ENCODE measurements around the gene UCP2. TPM values are rescaled to one million over a fixed set of nuclear protein-coding genes. Genes with fewer than 3 reads are reported as not detected.
"Not testable (repeated sequence)": the region's sequence is repeated elsewhere in the genome, so short reads cannot be mapped to it uniquely, and the experiment has no call there.

The UCP2 gene
- total RNA-seq, 2 experiments from 2014 or later = 400 to 407 TPM

DNA sequence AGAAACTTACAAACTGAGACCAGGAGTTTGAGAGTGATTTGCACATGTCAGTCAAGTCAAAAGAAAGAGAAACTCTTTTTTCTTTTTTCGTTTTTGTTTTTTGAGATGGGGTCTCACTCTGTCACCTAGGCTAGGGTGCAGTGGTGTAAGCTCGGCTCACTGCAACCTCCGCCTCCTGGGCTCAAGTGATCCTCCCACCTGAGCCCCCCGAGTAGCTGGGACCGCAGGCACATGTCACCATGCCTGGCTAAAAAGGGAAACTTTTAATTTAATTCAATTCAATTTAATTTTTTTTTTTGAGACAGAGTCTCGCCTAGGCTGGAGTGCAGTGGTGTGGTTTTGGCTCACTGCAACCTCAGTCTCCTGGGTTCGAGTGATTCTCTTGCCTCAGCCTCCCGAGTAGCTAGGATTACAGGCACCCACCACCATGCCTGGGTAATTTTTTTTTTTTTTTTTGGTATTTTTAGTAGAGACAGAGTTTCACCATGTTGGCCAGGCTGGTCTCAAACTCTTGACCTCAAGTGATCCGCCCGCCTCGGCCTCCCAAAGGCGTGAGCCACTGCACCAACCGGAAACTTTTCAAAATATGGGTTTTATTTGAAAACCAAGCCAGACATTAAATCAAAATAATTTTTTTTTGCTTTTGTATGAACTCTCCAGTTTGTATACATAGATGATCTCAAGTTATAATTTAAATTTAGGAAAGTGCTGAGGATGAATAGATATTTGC lies 16.4 kb upstream of the UCP2 start:
- Mint-ChIP-seq H3K4me1 (peaks cover 72% of the 10 kb centered on the region), H3K36me3 (ENCODE audit: low read depth) (peaks cover 33% of the 10 kb centered on the region), H3K4me3 (no peak overlapping the region), H3K9me3 (no peaks in the 10 kb centered on the region), H3K27me3 (no peaks in the 10 kb centered on the region), H3K27ac (no peak overlapping the region)
- CTCF ChIA-PET = interaction anchor here (1.3 kb wide), 1 partner anchor 19 kb away, joined by 3 read pairs; no protein-coding TSS in a partner anchor
- POLR2A ChIA-PET = interaction anchor here (2.0 to 10.1 kb wide), 2 partner anchors 16 to 18 kb away, joined by 11 to 185 read pairs; partner anchors contain the start of gene UCP2
- no peak for DNase-seq

DNA sequence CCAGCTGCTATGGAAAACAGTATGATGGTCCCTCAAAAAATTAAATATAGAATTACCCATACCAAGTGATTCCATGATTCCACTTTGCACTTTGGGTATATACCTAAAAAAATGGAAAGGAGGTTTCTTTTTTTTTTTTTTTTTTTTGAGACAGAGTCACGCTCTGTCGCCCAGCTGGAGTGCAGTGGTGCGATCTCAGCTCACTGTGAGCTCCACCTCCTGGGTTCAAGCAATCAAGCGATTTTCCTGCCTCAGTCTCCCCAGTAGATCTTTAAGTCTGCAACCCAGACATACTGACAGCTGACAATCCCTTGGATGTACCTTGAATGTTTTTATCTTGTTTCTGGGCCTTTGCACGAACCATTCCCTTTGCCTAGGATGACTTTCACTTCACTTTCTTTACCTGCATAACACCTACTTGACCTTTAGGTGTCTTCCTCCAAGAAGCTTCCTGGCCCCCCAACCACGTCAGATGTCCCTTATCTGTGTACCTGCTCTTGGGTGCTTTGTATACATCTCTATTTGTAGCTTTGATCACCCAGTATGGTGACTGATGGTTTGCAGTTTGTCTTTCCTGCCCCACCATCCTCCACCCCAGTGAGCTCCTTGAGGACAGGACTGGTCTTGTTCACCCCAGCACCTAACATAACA lies 14.6 kb upstream of the UCP2 start:
- Mint-ChIP-seq H3K9me3 (no peaks in the 10 kb centered on the region), H3K27ac (no peak overlapping the region), H3K36me3 (ENCODE audit: low read depth) (peaks cover 16% of the 10 kb centered on the region), H3K4me1 (peaks cover 66% of the 10 kb centered on the region), H3K4me3 (no peak overlapping the region), H3K27me3 (no peaks in the 10 kb centered on the region)
- CTCF ChIA-PET = interaction anchor here (0.7 to 1.4 kb wide), 2 partner anchors 17 to 705 kb away, joined by 5 to 6 read pairs; no protein-coding TSS in a partner anchor
- POLR2A ChIA-PET = interaction anchor here (0.8 to 10.1 kb wide), 3 partner anchors 16 to 24 kb away, joined by 3 to 185 read pairs (median 11); partner anchors contain the start of gene UCP2
- no peak for DNase-seq

DNA sequence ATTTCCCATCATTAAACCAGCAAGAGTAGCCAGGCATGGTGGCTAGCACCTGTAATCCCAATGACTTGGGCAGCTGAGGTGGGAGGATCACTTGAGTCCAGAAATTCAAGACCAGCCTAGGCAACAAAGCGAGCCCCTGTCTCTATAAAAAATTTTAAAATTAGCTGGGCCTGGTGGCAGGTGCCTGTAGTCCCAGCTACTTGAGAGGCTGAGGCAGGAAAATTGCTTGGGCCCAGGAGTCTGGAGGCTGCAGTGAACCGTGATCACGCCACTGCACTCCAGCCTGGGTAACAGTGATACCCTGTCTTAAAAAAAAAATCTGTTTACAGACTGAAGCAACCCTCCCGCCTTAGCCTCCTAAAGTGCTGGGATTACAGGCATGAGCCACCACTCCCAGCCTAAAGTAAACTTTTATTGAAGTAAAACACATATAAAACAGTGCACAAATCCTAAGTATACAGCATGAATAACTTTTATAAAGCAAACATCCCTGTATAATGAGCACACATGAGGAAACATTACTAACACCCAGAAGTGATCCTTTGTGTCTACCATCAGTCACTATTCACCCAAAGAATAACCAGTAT lies 13.6 kb upstream of the UCP2 start:
- Mint-ChIP-seq H3K9me3 (no peaks in the 10 kb centered on the region), H3K36me3 (ENCODE audit: low read depth) (peaks cover 11% of the 10 kb centered on the region), H3K27ac (peak overlapping the region; percentile 87), H3K4me3 (peak overlapping the region; percentile 44), H3K27me3 (no peaks in the 10 kb centered on the region), H3K4me1 (peaks cover 73% of the 10 kb centered on the region)
- DNase-seq = no peak
- CTCF ChIA-PET = interaction anchor here (2.0 to 2.5 kb wide), 2 partner anchors 9 to 16 kb away, joined by 13 to 17 read pairs; no protein-coding TSS in a partner anchor
- POLR2A ChIA-PET = interaction anchor here (1.1 to 10.1 kb wide), 12 partner anchors 9 to 174 kb away, joined by 3 to 185 read pairs (median 12); partner anchors contain the start of genes C2CD3, UCP2 and UCP3

DNA sequence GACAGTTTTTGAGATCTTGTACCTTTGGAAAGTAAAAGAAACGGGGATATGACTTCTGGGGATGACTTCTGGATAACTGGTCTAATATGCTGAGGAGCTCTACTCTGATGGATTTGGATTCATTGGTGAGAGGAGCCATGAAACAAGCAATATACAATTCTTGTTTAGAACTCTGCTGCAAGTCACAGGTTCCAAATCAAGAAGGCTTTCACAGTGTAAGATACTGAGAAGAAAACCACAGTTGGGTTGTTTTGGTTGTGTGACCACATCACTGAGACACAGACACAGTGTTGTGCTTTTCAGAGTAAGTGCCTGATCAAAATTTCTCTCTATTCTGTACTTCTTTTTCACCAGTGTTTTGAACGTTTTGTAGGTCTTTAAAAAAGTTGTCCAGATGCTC lies 13.1 kb upstream of the UCP2 start:
- peak; percentile 53 for DNase-seq
- Mint-ChIP-seq H3K4me3 (peak overlapping the region; percentile 44), H3K36me3 (ENCODE audit: low read depth) (peaks cover 7% of the 10 kb centered on the region), H3K9me3 (no peaks in the 10 kb centered on the region), H3K4me1 (peaks cover 73% of the 10 kb centered on the region), H3K27ac (peak overlapping the region; percentile 87), H3K27me3 (no peaks in the 10 kb centered on the region)
- ChIA-PET CTCF (interaction anchor here (1.8 to 2.5 kb wide), 3 partner anchors 9 to 16 kb away, joined by 10 to 17 read pairs (median 13); partner anchors contain the start of gene UCP2), POLR2A (interaction anchor here (1.1 to 10.1 kb wide), 15 partner anchors 9 to 174 kb away, joined by 3 to 185 read pairs (median 7); partner anchors contain the start of genes C2CD3, UCP2 and UCP3)

GRCh38 chr11:73995247-73995646 lies 12.6 kb upstream of the UCP2 start:
- CTCF ChIA-PET = interaction anchor here (1.8 to 2.5 kb wide), 3 partner anchors 10 to 15 kb away, joined by 10 to 17 read pairs (median 13); partner anchors contain the start of gene UCP2
- Mint-ChIP-seq H3K4me3 (peak overlapping the region; percentile 44), H3K27me3 (no peaks in the 10 kb centered on the region), H3K27ac (peak overlapping the region; percentile 87), H3K4me1 (peaks cover 70% of the 10 kb centered on the region), H3K9me3 (no peaks in the 10 kb centered on the region), H3K36me3 (ENCODE audit: low read depth) (peaks cover 7% of the 10 kb centered on the region)
- no peak for DNase-seq
- POLR2A ChIA-PET = interaction anchor here (0.6 to 10.1 kb wide), 17 partner anchors 8 to 175 kb away, joined by 3 to 185 read pairs (median 6); partner anchors contain the start of genes C2CD3, UCP2 and UCP3

DNA sequence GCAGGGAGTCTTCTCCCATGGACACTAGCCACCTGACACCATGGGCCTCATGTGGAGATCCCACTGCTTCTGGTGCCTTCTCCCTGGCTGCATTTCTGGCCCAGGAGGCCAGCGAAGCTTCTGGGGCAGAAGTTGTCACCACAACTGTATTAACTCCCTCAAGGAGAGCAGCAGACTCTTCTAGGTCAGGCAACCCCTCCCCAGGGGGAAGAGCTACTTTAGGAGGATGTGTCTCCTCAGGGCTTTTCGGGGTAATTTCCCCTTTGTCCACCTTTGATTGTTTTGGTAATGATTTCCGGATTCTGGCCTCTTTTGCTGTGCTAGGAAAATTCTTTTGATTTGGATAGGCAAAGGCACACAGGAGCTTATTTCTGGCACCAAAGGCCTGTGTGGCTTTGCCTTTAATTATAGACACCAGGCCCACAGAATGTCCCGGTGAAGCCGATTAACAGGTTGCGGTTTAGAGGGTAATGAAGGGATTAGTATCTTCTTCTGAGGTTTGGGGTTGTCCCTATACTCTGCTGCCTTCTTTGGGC lies 8.9 kb upstream of the UCP2 start:
- Mint-ChIP-seq H3K27ac (peak overlapping the region; percentile 44), H3K36me3 (ENCODE audit: low read depth) (no peaks in the 10 kb centered on the region), H3K4me1 (peaks cover 43% of the 10 kb centered on the region), H3K4me3 (no peak overlapping the region), H3K27me3 (no peaks in the 10 kb centered on the region), H3K9me3 (no peaks in the 10 kb centered on the region)
- POLR2A ChIA-PET = interaction anchor here (0.8 to 10.1 kb wide), 6 partner anchors 10 to 179 kb away, joined by 3 to 185 read pairs (median 4); partner anchors contain the start of genes C2CD3, PPME1 and UCP2
- no peak for DNase-seq
- CTCF ChIA-PET = interaction anchor here (1.5 to 2.1 kb wide), 3 partner anchors 11 to 28 kb away, joined by 5 to 7 read pairs (median 6); no protein-coding TSS in a partner anchor

GRCh38 chr11:73990730-73991129 lies 8.1 kb upstream of the UCP2 start:
- no peak overlapping the region for H3K27ac Mint-ChIP-seq
- no peaks in the 10 kb centered on the region for H3K27me3 Mint-ChIP-seq
- no peaks in the 10 kb centered on the region for H3K36me3 Mint-ChIP-seq (ENCODE audit: low read depth)
- DNase-seq = no peak
- H3K4me3 Mint-ChIP-seq = no peak overlapping the region
- ChIA-PET CTCF (interaction anchor here (1.2 to 2.1 kb wide), 4 partner anchors 11 to 180 kb away, joined by 3 to 6 read pairs (median 5); partner anchors contain the start of genes C2CD3 and PPME1), POLR2A (interaction anchor here (10.1 kb wide), 1 partner anchor 9 kb away, joined by 185 read pairs; the partner anchor contains the start of gene UCP2)
- H3K9me3 Mint-ChIP-seq = no peaks in the 10 kb centered on the region
- peaks cover 37% of the 10 kb centered on the region for H3K4me1 Mint-ChIP-seq

DNA sequence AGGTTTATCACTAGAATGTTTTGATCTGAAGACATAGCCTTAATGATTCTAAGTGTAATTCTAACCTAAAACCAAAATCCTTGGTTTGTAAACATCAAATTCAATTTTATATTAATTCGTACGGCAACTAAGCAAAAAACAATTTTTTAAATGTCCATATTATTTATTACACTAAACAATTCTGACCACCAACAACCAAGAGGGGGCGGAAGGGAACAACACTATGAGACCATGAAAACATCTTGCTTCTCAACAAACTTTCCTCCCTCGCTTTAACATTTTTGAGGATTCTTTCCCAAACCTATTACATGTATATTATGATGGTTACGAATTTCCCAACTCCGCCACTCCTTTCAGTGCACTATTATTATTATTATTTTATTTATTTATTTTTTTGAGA lies 6.5 kb upstream of the UCP2 start:
- no peak overlapping the region for H3K27ac Mint-ChIP-seq
- H3K36me3 Mint-ChIP-seq (ENCODE audit: low read depth) = no peaks in the 10 kb centered on the region
- ChIA-PET CTCF (no interaction called here), POLR2A (no interaction called here)
- peaks cover 35% of the 10 kb centered on the region for H3K4me1 Mint-ChIP-seq
- H3K27me3 Mint-ChIP-seq = no peaks in the 10 kb centered on the region
- no peaks in the 10 kb centered on the region for H3K9me3 Mint-ChIP-seq
- H3K4me3 Mint-ChIP-seq = no peak overlapping the region
- no peak for DNase-seq

GRCh38 chr11:73988227-73988626 lies 5.6 kb upstream of the UCP2 start:
- Mint-ChIP-seq H3K9me3 (no peaks in the 10 kb centered on the region), H3K4me3 (no peak overlapping the region), H3K27ac (no peak overlapping the region), H3K27me3 (no peaks in the 10 kb centered on the region), H3K36me3 (ENCODE audit: low read depth) (no peaks in the 10 kb centered on the region), H3K4me1 (peaks cover 44% of the 10 kb centered on the region)
- ChIA-PET CTCF (no interaction called here), POLR2A (no interaction called here)
- no peak for DNase-seq

GRCh38 chr11:73985661-73986060 lies 3.0 kb upstream of the UCP2 start:
- H3K4me3 Mint-ChIP-seq, CTCF ChIA-PET, DNase-seq, H3K9me3 Mint-ChIP-seq, H3K27me3 Mint-ChIP-seq: not testable (repeated sequence)
- Mint-ChIP-seq H3K27ac (peak overlapping the region; percentile 21), H3K4me1 (peaks cover 24% of the 10 kb centered on the region), H3K36me3 (ENCODE audit: low read depth) (peaks cover 22% of the 10 kb centered on the region)
- POLR2A ChIA-PET = interaction anchor here (0.7 to 12.3 kb wide), 2 partner anchors 9 to 16 kb away, joined by 4 to 264 read pairs; no protein-coding TSS in a partner anchor

DNA sequence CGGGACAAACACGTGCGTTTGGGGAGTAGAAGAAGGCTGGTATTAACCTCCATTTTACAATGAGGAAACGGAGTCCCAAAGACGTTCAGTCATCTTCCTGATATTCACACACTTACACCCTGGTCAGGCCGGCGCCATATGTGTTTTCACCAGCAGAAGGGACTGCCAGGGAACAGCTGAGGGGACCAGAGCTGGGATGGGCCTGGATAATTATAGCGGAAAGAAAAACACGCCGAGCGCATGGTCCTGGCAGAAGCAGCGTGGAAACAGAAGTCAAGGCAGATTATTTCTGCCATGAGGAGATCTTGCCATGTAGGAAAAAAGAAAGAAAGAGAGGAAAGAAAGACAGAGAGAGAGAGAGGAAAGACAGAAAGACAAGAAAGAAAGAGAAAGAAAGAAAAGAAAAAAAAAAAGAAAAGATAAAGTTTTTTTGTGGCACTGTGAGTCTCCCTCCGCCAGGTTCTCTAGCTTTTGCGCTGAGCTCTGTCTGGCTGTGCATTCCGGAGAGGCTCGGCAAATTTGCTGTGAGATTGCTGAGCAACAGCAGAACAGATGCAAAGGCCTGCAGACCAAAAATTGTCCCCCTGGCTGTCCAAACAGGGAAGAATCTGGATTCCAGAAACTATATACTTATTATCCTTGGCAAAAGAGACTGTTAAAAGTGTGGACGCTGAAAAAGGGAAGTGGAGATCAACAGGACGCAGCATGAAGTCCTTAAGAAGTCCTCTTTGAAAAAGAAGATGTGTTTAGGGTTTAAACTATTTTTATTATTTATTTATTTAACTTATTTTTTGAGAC lies 1.3 kb upstream of the UCP2 start:
- Mint-ChIP-seq H3K9me3 (no peaks in the 10 kb centered on the region), H3K36me3 (ENCODE audit: low read depth) (peaks cover 40% of the 10 kb centered on the region)

More for the DNA sequence above, 1.3 kb upstream of the UCP2 start:
- ChIA-PET CTCF (interaction anchor here (0.8 to 2.7 kb wide), 5 partner anchors 11 to 406 kb away, joined by 3 to 10 read pairs (median 3); no protein-coding TSS in a partner anchor), POLR2A (interaction anchor here (1.5 to 12.3 kb wide), 6 partner anchors 12 to 187 kb away, joined by 5 to 264 read pairs (median 70); partner anchors contain the start of genes C2CD3, PPME1 and UCP3)
- Mint-ChIP-seq H3K4me1 (peaks cover 39% of the 10 kb centered on the region), H3K4me3 (peak overlapping the region; percentile 96), H3K27ac (peak overlapping the region; percentile 98), H3K27me3 (no peaks in the 10 kb centered on the region)
- no peak for DNase-seq
